LoVo (cell line): ENCODE measurements around the gene ZNF527.
"Not testable (repeated sequence)": the region's sequence is repeated elsewhere in the genome, so short reads cannot be mapped to it uniquely, and the experiment has no call there.

Experiments
- DNase-seq: peaks from one replicate; pipeline ENCODE4 v3.0.0-alpha.2; 2016; ENCODE audit warnings: low spot score

Gene ZNF527

DNA sequence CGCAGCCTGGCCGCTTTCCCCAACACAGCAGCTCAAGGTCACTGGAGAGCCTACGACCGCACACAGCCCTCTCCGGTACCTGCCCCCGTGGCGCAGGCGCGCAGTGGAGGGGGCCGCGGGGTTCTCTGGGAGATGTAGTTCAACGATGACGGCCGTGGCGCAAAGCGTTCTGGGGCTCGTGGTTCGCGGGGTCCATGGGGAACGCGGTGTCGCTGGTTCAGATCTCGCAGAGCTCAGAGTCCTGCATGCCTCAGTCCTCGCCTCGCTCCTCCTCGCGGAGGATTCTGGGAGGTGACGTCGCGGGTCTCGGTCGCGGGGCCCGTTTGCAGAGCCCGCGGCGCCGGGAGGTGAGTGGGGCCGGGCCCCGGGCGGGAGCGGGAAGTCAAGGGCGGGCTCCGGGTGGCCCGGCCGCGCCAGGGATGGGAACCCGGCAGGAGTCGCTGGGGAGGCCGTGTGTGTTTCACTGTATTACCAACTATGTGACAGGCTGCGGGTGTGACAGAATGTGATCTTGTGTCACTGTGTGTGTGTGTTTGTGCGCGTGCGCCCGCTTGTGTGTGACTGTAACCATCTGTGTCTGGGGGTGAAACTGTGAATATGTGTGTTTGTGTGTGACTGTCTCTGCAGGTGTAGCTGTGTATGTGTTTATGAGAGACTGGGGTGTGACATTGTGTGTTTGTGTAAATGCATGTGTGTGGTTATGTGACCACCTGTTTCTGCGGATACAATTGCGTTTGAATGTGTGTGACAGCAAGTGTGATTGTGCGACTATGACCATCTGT lies at the start of gene ZNF527:
Gene ZNF527, plus strand, starts transcription at position 220 of the 782 bp plus-strand sequence. CDS start 3,100 bp downstream, outside the sequence.
- DNase-seq, result no peak

DNA sequence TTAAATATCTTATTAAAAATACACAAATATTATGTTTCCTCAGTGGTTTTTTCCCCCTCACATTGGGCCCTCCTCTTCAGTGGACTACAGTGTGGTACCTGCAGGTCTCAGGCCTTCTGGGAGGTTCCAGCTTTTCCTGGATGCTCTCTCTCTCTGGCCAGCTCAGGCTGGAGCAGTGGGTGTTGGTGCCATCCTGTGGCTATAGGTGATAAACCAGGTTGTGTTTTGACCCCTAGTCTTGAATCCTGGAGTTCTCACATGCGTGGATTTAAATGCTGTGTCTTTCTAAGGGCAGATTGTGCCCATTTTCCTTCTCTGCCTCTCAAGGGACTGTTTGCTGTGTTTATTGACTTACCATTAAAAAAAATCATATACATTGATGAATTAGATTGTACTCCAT lies 41.2 kb upstream of the ZNF527 start:
- no peak for DNase-seq

DNA sequence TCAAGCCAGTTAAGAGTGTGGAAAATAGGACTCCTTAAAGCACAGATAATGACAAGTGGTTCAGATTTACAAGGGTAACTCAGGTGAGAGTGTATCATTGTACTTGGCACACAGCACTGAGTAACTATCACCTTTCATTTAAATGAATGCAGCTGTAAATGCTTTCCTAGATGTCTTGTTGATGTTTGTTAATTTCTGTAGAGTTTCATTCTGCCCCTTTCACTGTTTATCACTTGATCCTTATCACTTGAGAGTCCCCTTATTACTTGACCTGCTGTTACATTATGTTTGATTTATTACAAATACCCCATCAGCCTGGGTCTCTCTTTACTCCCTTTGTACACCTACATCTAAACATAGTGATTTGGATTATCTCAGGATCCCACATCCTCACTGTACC lies 38.1 kb upstream of the ZNF527 start:
- no peak for DNase-seq

DNA sequence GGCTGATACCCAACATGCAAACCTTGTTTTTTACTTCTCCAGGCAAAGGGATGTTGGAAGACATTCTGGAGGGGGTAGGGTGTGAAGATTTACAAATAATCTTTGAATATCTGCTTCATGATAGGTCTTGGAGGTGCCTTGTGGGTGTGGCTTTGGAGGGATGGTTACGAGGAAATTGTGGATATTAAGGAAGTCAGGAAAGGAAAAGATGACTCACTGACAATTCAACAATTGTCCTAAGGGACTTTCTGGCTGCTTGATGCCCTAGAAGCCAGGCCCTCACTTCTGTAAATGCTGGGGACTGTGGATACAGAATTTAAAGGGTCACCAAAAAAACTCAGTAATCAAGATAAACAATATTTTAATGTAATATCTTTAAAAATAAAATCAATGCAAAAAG lies 37.4 kb upstream of the ZNF527 start:
- DNase-seq, result no peak

DNA sequence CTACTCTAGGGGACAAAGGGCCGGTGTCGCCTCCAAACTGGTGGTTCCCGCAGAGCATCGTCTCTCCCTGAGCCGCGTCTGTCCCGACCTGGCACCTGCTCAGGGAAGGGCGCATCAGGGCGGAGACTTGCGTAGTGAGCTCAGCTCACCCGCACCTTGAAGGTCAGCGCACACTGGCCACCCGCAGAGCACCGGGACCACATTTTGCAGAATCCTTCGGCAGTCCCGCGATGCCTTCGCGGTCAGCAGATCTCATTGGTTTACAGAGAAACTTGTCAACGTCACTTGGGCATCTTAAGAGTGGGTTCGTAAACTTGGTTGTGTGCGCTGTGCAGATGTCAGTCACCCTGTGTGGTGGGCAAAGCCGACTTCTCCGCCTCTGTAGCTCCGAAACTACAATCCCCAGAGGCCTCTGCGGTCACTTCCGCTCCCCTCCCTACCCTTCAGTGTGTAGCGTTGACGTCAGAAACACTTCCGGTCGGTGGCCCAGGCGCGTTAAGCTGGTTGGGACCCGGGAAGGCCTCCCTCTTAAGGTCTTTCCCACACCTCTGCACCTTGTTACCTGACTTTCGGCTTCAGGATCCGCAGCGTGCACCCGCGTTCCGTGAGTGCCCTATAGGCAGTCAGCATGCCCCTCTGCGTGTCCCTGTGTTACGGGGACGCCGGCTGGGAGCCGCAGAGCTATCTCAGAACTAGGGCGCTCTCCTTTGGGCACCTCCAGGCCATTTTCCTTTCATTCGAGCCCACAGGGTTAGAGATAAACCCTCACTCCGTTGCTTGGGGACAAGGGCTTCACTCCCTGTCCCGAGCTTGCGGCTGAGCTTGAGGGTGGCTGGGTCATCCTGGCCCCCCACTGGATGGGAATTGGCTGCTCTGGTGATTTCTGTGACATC lies 36.5 kb upstream of the ZNF527 start:
- no peak for DNase-seq

DNA sequence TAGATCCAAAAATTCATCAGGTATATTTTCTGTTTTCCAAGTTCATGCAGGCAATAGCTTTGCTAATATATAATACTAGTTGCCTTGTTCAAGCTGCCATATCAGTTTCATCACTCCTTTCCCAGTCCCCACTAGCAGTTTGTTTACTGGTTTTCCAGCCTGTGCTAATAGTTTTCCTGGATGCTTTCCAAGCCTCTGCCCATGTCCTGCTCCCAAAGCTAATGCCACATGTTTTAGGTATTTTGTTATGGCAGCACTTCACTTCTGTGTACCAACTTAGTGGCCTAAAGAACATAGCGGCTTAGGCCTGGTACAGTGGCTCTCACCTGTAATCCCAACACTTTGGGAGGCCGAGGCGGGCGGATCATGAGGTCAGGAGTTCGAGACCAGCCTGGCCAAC lies 28.1 kb upstream of the ZNF527 start:
- DNase-seq, result no peak

DNA sequence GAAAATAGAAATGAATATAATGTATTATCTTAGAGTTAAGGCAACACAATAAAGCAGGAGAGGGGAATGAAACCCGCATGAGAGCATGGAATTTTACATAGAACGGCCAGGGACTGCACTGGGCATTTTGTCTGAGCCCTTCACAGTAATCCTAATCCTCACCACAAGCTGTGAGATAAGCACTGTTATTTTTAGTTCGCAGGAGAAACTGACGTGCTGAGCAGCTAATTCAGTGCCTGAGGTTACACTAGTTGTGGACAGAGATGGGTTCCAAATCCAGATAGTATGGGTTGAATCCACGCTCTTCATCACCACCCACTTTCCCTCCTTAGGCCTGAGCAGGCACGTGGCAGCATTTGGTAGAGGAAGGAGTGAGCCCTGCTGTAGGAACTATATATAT lies 24.8 kb upstream of the ZNF527 start:
- DNase-seq, result no peak

DNA sequence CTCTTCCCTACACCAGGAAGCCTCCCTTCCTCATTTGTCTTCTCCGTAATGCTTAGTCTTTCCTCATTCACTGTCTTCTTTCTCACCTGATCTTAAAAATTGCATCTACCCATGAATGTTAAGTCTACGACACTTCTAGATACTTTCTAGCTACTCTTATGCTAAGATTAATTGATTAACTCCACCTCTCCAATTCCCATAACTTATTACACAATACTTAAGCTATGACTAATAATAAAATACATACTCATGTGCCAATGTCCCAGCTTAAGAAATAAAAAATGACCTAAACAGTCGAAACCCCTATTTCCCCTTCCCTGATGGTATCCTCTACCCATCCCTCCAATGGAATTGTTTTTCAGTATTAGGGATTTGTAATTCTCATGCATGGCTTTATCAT lies 22.8 kb upstream of the ZNF527 start:
- DNase-seq, result no peak

DNA sequence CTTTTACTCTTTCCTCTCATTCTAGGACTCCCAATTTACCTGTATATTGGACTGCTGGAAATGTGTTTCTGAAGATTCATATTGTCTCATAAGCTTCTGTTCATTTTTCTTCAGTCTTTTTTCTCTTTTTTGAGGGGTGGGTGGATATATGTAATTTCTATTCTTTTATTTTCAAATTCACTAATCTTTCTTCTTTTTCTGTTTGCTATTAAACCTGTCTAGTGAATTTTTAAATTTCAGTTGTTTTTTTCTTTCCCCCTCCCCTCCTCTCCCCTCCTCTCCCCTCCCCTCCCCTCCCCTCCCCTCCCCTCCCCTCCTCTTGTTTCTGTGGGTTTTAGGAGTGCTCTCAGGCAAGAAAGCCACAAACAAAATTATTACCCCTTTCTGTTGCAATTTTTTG lies 16.9 kb upstream of the ZNF527 start:
- DNase-seq, result no peak

DNA sequence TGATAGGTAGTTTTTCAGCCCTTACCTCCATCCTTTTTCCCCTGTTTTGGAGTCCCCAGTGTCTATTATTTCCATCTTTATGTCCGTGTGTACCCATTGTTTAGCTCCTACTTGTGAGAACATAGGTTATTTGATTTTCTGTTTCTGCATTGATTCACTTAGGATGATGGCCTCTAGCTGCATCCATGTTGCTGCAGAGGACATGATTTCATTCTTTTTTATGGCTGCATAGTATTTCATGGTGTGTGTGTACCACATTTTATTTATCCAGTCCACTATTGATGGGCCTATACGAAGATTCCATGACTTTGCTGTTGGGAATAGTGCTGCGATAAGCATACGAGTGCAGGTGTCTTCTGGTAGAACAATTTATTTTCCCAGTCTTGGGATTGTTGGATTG lies 15.0 kb upstream of the ZNF527 start:
- DNase-seq, result no peak

DNA sequence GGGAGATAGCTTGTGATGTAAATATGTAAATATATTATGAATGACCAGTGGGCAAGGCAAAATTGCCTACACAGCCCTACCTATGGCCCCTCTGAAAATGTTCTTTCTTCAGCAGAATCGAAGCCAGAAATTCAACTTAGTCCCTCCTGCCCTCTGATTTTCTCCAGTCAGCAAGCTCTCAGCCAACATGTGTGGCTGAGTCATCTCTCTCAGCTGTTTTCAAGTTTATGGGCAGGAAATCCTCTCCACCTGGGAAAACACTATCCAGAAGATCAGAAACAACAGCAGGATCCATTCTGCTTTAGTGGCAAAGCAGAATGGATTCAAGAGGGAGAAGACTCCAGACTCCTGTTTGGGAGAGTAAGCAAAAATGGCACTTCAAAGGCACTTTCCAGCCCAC lies 8.9 kb upstream of the ZNF527 start:
- no peak for DNase-seq

DNA sequence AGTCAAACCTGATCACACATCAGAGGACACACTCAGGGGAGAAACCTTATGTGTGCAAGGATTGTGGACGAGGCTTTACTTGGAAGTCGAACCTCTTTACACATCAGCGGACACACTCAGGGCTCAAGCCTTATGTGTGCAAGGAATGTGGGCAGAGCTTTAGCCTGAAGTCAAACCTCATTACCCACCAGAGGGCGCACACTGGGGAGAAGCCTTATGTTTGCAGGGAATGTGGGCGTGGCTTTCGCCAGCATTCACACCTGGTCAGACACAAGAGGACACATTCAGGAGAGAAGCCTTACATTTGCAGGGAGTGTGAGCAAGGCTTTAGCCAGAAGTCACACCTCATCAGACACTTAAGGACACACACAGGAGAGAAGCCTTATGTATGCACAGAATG lies 8.2 kb upstream of the ZNF527 start:
- no peak for DNase-seq

DNA sequence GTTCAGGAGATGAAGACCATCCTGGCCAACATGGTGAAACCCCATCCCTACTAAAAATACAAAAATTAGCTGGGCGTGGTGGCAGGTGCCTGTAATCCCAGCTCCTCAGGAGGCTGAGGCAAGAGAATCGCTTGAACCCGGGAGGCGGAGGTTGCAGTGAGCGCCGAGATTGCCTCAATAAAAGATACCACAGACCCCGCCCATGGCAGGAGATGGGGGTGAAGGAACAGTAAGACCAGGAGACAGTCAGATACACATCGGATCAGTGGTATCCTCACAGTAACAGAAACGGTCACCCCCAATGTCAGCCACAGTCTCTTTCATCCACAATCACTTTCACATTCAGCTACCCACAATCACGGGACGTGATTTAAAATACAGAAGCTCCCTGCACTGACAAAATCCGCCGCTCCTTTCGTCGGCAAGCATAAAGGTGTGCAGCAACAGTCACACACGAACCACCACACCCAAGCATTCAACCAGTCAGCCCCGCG lies 466 bp upstream of the ZNF527 start:
- DNase-seq, result not testable (repeated sequence)

DNA sequence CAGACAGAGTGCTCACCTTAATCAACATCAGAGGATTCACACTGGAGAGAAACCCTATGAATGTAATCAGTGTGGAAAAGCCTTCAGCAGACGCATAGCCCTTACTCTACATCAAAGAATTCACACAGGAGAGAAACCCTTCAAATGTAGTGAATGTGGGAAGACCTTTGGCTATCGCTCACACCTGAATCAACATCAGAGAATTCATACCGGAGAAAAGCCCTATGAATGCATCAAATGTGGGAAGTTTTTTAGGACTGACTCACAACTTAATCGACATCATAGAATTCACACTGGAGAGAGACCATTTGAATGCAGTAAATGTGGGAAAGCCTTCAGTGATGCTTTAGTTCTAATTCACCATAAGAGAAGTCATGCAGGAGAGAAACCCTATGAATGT lies 18.3 kb downstream of the ZNF527 start:
- no peak for DNase-seq

DNA sequence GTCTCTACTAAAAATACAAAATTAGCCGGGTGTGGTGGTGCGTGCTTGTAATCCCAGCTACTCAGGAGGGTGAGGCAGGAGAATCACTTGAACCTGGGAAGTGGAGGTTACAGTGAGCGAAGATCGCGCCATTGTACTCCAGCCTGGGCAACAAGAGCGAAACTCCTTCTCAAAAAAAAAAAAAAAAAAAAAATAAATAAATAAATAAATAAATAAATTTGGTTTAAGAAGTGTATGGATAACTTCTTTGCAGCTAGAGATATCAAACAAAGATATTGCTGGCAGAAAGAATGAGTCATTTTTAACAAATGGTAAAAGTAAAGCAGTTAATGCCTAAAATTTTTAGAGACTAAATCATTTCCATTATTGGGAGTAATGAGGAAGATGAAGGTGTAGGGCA lies 20.5 kb downstream of the ZNF527 start:
- not testable (repeated sequence) for DNase-seq

DNA sequence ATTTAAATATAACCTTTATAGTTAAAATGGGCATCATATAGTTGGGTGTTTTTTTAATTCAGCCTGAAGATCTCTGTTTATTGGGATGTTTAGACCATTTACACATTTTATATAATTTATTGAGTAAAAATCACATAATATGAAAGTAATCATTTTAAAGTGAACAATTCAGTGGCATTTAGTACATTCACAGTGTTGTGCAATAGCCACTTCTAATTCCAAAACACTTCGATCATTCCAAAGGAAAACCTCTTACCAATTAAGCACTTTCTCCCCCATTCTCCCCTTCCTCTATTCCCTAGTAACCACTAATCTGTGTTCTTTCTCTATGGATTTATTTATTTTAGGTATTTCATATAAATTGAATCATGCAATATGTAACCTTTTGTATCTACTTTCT lies 30.2 kb downstream of the ZNF527 start:
- no peak for DNase-seq

DNA sequence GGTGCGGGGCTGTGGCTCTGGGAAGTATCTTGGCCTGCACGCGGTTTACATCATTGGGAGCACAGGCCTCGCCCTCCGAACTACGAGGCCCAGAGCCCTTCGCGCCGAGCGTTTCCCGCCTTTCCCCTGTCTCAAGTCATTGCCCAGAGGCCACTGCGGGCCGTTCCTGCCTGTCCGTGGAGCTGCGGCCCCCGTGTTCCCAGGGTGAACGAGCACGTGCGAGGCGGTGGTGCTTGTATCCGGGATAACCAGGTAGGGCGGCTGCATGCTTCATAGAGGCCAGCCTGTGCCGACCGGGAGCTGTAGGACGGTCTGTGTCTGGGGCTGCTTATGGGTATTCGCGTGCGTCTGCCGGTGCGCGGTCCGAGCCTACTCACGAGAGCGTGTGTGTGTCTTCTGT lies 32.5 kb downstream of the ZNF527 start:
- DNase-seq, result no peak

DNA sequence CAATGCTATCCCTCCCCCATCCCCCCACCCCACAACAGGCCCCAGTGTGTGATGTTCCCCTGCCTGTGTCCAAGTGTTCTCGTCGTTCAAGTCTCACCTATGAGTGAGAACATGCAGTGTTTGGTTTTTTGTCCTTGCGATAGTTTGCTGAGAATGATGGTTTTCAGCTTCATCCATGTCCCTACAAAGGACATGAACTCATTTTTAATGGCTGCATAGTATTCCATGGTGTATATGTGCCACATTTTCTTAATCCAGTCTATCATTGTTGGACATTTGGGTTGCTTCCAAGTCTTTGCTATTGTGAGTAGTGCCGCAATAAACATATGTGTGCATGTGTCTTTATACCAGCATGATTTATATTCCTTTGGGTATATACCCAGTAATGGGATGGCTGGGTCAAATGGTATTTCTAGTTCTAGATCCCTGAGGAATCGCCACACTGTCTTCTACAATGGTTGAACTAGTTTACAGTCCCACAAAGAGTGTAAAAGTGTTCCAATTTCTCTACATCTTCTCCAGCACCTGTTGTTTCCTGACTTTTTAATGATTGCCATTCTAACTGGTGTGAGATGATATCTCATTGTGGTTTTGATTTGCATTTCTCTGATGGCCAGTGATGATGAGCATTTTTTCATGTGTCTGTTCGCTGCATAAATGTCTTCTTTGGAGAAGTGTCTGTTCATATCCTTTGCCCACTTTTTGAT lies 35.4 kb downstream of the ZNF527 start:
- not testable (repeated sequence) for DNase-seq

DNA sequence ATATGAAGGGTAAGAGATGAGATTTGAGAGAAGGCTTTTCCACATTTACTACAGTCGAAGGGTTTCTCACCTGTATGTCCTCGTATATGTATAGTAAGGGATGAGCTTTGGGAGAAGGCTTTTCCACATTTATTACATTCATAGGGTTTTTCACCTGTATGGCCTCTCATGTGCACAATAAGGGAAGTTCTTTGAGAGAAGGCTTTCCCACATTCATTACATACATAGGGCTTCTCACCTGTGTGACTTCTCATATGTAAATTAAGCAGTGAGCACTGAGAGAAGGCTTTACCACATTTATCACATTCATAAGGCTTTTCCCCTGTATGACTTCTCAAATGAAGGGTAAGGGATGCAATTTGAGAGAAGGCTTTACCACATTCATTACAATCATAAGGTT lies 41.8 kb downstream of the ZNF527 start:
- no peak for DNase-seq

DNA sequence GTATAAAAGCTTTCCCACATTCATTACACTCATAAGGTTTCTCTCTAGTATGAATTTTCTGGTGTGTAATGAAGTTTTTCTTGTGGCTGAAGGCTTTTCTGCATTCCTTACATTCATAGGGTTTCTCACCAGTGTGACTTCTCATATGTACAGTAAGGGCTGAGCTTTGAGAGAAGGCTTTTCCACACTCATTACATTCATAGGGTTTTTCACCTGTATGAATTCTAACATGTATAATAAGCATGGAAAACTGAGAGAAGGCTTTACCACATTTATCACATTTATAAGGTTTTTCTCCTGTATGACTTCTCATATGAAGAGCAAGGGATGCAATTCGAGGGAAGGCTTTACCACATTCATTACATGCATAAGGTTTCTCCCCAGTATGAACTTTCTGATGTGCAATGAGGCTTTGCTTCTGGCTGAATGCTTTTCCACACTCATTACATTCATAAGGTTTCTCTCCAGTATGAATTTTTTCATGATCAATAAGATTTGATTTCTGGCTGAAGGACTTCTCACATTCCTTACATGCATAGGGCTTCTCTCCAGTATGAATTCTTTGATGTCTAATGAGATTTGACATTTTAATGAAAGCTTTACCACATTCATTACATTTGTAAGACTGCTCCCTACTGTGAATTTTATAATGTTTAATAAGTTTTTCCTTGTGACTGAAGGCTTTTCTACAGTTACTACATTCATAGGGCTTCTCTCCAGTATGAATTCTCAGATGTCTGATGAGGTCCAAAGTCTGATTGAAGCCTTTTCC lies 42.6 kb downstream of the ZNF527 start:
- no peak for DNase-seq
